Effector memory CD8-positive, alpha-beta T cell (primary cell): ENCODE results near the gene GAL3ST3.

Experiments
- ATAC-seq: fragments of 150-1000 bp; cut with Tn5 transposase; replicated peaks from 2 replicates; pipeline ENCODE4 v1.10.0; 2021; ENCODE audit warnings: mild to moderate bottlenecking, moderate library complexity
- DNase-seq, 3 experiments: peaks; one replicate each; pipeline ENCODE4 v3.0.0; 2021
- H3K27ac Mint-ChIP-seq, 2 donors: one replicate each; pipeline ENCODE4 v1.8.0; 2022; ENCODE audit warnings: mild to moderate bottlenecking in 2 of 2, mixed read lengths in 2 of 2, moderate library complexity in 2 of 2
- H3K27me3 Mint-ChIP-seq, 2 donors: one replicate each; pipeline ENCODE4 v1.8.0; 2022; ENCODE audit warnings: mixed read lengths in 2 of 2
- H3K36me3 Mint-ChIP-seq: one replicate; pipeline ENCODE4 v1.8.0; 2022; ENCODE audit warnings: mild to moderate bottlenecking, moderate library complexity, mixed read lengths; ENCODE audit not compliant: insufficient read depth
- H3K4me1 Mint-ChIP-seq, 2 donors: one replicate each; pipeline ENCODE4 v1.8.0; 2022; ENCODE audit warnings: low read depth in 2 of 2, mixed read lengths in 2 of 2
- H3K4me3 Mint-ChIP-seq, 2 donors: one replicate each; pipeline ENCODE4 v1.8.0; 2022; ENCODE audit warnings: mild to moderate bottlenecking in 2 of 2, mixed read lengths in 2 of 2, moderate library complexity in 2 of 2
- H3K9me3 Mint-ChIP-seq, 2 donors: one replicate each; pipeline ENCODE4 v1.8.0; 2022; ENCODE audit warnings: mixed read lengths in 2 of 2

Gene GAL3ST3

DNA sequence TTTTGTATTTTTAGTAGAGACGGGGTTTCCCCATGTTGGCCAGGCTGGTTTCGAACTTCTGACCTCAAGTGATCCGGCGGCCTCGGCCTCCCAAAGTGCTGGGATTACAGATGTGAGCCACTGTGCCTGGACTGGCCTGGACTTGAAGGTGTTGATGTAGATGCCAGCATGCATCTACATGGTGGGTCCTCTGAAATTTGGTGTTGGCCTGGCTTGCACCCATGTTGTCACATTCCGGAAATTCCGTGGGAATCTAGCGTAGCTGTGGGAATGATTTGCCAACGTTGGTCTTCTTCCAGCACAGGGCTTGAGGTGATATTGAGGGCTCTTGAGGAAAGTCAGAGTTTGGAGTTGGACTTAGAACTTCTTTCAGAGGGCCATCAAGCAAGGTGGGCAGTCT lies 27.6 kb upstream of the GAL3ST3 start:
- no peak for DNase-seq
- no peaks in the 10 kb centered on the region for H3K27me3 Mint-ChIP-seq
- peak overlapping the region in 1 of 2 donors; percentile 44 for H3K27ac Mint-ChIP-seq
- peaks cover 52 to 63% of the 10 kb centered on the region in 2 donors for H3K4me1 Mint-ChIP-seq
- ATAC-seq = no peak
- H3K36me3 Mint-ChIP-seq = peaks cover 39% of the 10 kb centered on the region
- H3K4me3 Mint-ChIP-seq = no peak overlapping the region
- H3K9me3 Mint-ChIP-seq = no peaks in the 10 kb centered on the region

DNA sequence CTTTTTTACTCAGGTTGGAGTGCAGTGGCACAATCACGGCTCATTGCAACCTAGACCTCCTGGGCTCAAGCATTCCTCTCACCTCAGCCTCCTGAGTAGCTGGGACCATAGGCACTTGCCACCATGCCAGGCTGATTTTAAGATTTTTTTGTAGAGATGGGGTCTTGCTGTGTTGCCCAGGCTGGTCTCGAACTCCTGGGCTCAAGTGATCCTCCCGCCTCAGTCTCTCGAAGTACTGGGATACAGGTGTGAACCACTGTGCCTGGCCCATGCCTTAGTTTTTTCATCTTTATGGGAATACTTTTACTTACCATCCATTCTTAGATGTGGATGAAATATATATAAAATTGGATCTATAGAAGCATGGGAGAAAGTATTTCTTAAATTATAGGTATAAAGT lies 26.3 kb upstream of the GAL3ST3 start:
- Mint-ChIP-seq H3K4me3 (no peak overlapping the region), H3K4me1 (peaks cover 48 to 57% of the 10 kb centered on the region in 2 donors), H3K36me3 (peaks cover 48% of the 10 kb centered on the region), H3K9me3 (no peaks in the 10 kb centered on the region), H3K27me3 (no peaks in the 10 kb centered on the region), H3K27ac (no peak overlapping the region)
- DNase-seq (no peak), ATAC-seq (no peak)

GRCh38 chr11:66073669-66074068 lies 24.7 kb upstream of the GAL3ST3 start:
- H3K36me3 Mint-ChIP-seq = peaks cover 58% of the 10 kb centered on the region
- ATAC-seq = no peak
- no peaks in the 10 kb centered on the region for H3K9me3 Mint-ChIP-seq
- no peaks in the 10 kb centered on the region for H3K27me3 Mint-ChIP-seq
- peaks cover 44 to 52% of the 10 kb centered on the region in 2 donors for H3K4me1 Mint-ChIP-seq
- peak overlapping the region; percentile 35 to 74 for H3K27ac Mint-ChIP-seq
- no peak for DNase-seq
- peak overlapping the region; percentile 93 to 96 for H3K4me3 Mint-ChIP-seq

DNA sequence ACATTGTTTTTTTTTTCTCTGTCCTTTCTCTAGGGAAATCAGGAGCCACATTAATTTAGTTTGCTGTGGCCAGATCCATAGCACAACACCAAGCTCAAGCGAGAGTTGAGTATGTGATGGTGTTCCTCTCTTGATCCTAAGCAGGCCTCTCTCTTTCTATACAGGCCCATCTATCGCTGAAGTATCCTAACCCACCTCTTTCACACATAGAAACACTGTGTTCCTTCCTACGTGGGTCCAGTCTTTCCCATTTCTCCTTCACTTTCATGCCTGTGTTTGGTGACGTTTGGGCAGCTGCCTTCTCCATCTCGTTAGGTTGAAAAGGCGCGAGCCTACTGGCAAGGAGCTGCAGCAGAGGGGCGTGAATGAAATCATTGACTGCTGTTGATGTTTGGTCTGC lies 23.6 kb upstream of the GAL3ST3 start:
- Mint-ChIP-seq H3K9me3 (no peaks in the 10 kb centered on the region), H3K4me1 (peaks cover 46 to 52% of the 10 kb centered on the region in 2 donors), H3K36me3 (peaks cover 65% of the 10 kb centered on the region), H3K4me3 (peak overlapping the region; percentile 93 to 96), H3K27ac (peak overlapping the region; percentile 44 to 88), H3K27me3 (no peaks in the 10 kb centered on the region)
- no peak for DNase-seq
- ATAC-seq = no peak

DNA sequence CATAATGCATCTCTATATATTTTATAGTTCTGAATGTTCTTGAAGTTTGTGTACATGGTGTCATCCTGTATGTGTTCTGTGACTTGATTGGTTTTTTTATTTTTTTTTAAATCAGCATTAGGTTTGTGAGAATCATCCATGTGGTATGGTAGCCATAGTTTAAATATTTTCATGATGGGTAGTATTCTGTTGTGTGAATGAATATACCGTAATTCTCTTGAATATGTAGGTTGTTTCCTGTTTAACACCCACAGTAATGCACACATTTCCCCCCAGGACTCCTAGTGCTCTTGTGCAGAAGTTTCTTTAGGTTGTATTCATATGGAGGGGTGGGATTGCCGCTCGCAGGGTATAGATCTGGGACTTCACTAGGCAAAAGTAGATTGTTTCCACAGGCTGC lies 23.1 kb upstream of the GAL3ST3 start:
- no peak for ATAC-seq
- Mint-ChIP-seq H3K36me3 (peaks cover 67% of the 10 kb centered on the region), H3K9me3 (no peaks in the 10 kb centered on the region), H3K27me3 (no peaks in the 10 kb centered on the region), H3K4me1 (peaks cover 45 to 56% of the 10 kb centered on the region in 2 donors), H3K27ac (peak overlapping the region; percentile 88 to 94), H3K4me3 (peak overlapping the region; percentile 93 to 96)
- DNase-seq = no peak

DNA sequence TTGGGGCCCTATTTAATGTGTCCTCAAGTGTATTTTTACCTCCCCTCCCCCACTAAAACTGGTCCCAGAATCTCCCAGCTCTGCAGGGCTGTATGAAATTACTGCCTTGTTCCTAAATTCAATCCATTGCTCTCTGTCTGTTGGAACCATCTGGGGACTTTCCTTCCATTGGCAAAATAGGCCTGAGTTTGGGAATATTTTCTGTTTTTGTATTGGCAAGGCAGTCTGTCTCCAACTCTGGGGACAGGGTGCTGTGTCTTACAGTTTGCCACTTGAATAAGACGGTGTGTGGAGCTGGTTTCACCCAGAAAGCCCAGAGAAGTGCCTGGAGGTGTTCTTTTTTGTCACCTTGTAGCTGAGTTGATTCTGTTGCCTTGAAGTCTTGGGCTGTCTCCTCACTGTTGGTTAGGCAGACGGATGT lies 22.4 kb upstream of the GAL3ST3 start:
- peaks cover 71% of the 10 kb centered on the region for H3K36me3 Mint-ChIP-seq
- H3K9me3 Mint-ChIP-seq = no peaks in the 10 kb centered on the region
- H3K4me3 Mint-ChIP-seq = peak overlapping the region; percentile 93 to 96
- no peaks in the 10 kb centered on the region for H3K27me3 Mint-ChIP-seq
- DNase-seq (no peak), ATAC-seq (no peak)
- peak overlapping the region; percentile 88 to 94 for H3K27ac Mint-ChIP-seq
- H3K4me1 Mint-ChIP-seq = peaks cover 51 to 63% of the 10 kb centered on the region in 2 donors

DNA sequence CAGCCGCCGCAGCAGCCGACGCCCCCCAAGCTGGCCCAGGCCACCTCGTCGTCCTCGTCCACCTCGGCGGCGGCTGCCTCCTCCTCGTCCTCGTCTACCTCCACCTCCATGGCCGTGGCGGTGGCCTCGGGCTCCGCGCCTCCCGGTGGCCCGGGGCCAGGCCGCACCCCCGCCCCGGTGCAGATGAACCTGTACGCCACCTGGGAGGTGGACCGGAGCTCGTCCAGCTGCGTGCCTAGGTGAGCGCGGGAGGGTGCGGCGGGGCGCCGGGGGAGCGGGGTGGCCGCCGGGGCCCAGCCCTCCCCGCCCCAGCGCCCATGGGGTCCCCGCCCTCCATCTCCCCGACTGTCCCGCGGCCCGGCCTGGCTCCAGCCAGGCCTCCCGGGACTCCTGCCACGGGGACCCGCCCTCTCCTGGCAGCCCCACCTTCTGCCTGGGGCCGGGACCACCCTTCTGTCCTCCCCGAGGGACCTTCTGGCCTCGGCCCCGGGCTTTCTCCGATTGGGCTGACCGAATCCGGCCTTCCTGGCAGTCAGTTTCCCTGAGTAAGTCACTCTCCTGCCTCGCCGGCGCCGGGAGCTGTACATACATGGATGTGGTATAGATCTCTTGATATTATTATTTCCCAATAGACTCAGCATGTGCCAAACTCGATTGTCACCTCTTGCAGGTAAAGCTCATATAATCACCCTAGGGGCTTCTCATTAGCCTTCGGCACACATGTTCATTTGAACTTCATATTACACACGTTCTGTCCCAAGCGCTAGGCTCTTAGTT lies 21.8 kb upstream of the GAL3ST3 start:
- Mint-ChIP-seq H3K4me1 (peaks cover 49 to 63% of the 10 kb centered on the region in 2 donors), H3K36me3 (peaks cover 71% of the 10 kb centered on the region), H3K9me3 (no peaks in the 10 kb centered on the region), H3K27ac (peak overlapping the region; percentile 88 to 94), H3K4me3 (peak overlapping the region; percentile 93 to 96), H3K27me3 (no peaks in the 10 kb centered on the region)
- DNase-seq = no peak
- peak; percentile 7 for ATAC-seq

GRCh38 chr11:66069715-66070603 lies 21.0 kb upstream of the GAL3ST3 start, which contains the start of gene PACS1:
Gene PACS1 (plus strand): TSS chr11:66070272. CDS start chr11:66070487, 215 bp downstream.
- Mint-ChIP-seq H3K4me1 (peaks cover 48 to 66% of the 10 kb centered on the region in 2 donors), H3K36me3 (peaks cover 73% of the 10 kb centered on the region), H3K9me3 (no peaks in the 10 kb centered on the region), H3K27ac (peak within 1 kb of the TSS; percentile 91 to 94), H3K4me3 (peak within 1 kb of the TSS; percentile 93 to 96), H3K27me3 (no peaks in the 10 kb centered on the region)
- peak; percentile 71 to 79 (median 74) for DNase-seq
- peak; percentile 76 for ATAC-seq

DNA sequence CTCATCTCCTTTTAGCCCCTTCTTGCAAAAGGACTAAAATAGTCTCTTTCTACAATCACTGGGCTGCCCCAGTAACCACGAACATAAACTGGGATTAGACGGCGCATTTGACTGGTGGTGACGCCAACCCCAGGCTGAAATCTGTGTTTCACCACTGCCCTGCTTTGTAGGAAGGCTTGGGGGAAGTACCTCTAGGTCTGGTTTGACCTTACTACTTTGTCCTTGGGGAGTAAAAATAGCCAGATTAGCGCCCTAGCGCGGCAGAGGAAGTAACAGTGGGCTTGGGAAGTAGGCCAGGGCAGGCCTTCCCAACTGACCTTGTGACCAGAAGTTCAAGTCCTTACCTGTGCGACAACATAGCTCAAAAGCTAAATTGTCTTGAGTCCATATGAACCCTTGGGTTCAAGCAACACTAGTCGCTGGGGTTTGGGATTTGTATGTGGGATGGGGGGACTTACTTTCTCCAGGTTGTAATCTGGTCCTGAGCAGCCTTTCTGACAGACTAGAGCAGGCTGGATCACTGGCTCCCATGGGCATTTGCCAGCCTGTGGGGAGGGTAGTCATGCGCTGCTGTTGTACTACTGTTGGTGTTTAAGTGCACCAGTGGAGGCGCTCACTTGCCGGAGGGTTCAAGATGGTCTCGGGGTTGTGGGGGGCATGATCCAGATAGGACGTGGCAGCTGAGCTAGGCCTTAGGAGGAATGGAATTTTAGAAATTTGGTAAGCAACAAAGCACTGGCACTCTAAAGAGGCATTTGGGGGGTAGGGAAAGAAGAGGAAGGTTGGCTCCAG lies 20.2 kb upstream of the GAL3ST3 start:
- Mint-ChIP-seq H3K9me3 (no peaks in the 10 kb centered on the region), H3K4me1 (peaks cover 49 to 63% of the 10 kb centered on the region in 2 donors), H3K27ac (peak overlapping the region; percentile 91), H3K27me3 (no peaks in the 10 kb centered on the region), H3K36me3 (peaks cover 73% of the 10 kb centered on the region), H3K4me3 (peak overlapping the region; percentile 80 to 86)
- DNase-seq = peak in 1 of 3 experiments; percentile 41
- ATAC-seq = peak; percentile 6

GRCh38 chr11:66068154-66068821 lies 19.3 kb upstream of the GAL3ST3 start:
- Mint-ChIP-seq H3K4me1 (peaks cover 51 to 60% of the 10 kb centered on the region in 2 donors), H3K27me3 (no peaks in the 10 kb centered on the region), H3K4me3 (peak overlapping the region in 1 of 2 donors; percentile 80), H3K27ac (peak overlapping the region; percentile 91), H3K9me3 (no peaks in the 10 kb centered on the region), H3K36me3 (peaks cover 71% of the 10 kb centered on the region)
- DNase-seq (peak; percentile 66 to 73 (median 71)), ATAC-seq (peak; percentile 21)

- Mint-ChIP-seq H3K4me3 (no peak overlapping the region), H3K4me1 (peaks cover 45 to 58% of the 10 kb centered on the region in 2 donors), H3K36me3 (peaks cover 77% of the 10 kb centered on the region), H3K27me3 (no peaks in the 10 kb centered on the region), H3K27ac (peak overlapping the region; percentile 91), H3K9me3 (no peaks in the 10 kb centered on the region)
- ATAC-seq = no peak
- no peak for DNase-seq
These were observed 18.7 kb upstream of the GAL3ST3 start for GRCh38 chr11:66067640-66068039.

DNA sequence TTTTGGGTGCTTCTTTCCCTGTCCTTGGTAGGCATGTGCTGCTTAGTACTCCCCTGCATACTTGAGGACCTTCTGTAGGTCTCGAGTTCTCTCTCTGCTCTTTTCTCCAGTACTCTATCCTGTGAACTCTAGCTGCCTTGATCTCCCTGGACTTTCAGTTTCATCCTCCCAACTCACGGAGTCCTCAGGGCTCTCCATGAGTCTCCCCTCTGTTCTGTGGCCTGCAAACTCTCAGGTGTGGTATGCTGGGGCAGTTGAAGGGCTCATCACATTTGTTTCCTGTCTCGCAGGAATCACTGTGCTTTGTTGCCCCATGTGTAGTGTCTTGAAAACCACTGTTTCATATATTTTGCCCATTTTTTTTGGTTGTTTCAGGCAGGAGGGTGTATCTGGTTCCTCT lies 17.8 kb upstream of the GAL3ST3 start:
- ATAC-seq = no peak
- peaks cover 37 to 49% of the 10 kb centered on the region in 2 donors for H3K4me1 Mint-ChIP-seq
- H3K36me3 Mint-ChIP-seq = peaks cover 86% of the 10 kb centered on the region
- H3K9me3 Mint-ChIP-seq = no peaks in the 10 kb centered on the region
- peak overlapping the region; percentile 91 for H3K27ac Mint-ChIP-seq
- H3K4me3 Mint-ChIP-seq = no peak overlapping the region
- DNase-seq = no peak
- no peaks in the 10 kb centered on the region for H3K27me3 Mint-ChIP-seq
